Measurements from ENCODE around the gene RYR1. TPM values are rescaled to one million over a fixed set of nuclear protein-coding genes. Genes with fewer than 3 reads are reported as not detected.

The RYR1 gene
- total and polyA plus RNA-seq, 4 donors = 2.8 to 7.6 (median 4.0) TPM

GRCh38 chr19:38412491-38412890, 21.0 kb upstream of the RYR1 start:
- TF ChIP-seq, protein P1, sequence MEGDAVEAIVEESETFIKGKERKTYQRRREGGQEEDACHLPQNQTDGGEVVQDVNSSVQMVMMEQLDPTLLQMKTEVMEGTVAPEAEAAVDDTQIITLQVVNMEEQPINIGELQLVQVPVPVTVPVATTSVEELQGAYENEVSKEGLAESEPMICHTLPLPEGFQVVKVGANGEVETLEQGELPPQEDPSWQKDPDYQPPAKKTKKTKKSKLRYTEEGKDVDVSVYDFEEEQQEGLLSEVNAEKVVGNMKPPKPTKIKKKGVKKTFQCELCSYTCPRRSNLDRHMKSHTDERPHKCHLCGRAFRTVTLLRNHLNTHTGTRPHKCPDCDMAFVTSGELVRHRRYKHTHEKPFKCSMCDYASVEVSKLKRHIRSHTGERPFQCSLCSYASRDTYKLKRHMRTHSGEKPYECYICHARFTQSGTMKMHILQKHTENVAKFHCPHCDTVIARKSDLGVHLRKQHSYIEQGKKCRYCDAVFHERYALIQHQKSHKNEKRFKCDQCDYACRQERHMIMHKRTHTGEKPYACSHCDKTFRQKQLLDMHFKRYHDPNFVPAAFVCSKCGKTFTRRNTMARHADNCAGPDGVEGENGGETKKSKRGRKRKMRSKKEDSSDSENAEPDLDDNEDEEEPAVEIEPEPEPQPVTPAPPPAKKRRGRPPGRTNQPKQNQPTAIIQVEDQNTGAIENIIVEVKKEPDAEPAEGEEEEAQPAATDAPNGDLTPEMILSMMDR (IDR thresholded peaks at IDR 0.05; ENCODE audit: control extremely low read depth, extremely low read depth) = no peak
- Histone ChIP-seq H3K4me1 (ENCODE audit: control insufficient read depth in 5 of 5, insufficient read depth in 5 of 5, low read length in 5 of 5) (peaks cover 0 to 5% (median 0%) of the 10 kb centered on the region in 5 donors), H3K27me3 (ENCODE audit: control insufficient read depth in 3 of 3, insufficient read depth in 3 of 3, low read length in 2 of 3) (no peaks in the 10 kb centered on the region), H3K4me3 (no peak overlapping the region), H3K9ac (ENCODE audit: insufficient read depth in 1 of 2, low read length in 2 of 2) (no peak overlapping the region), H3K27ac (ENCODE audit: low read depth in 1 of 2, low read length in 1 of 2) (no peak overlapping the region), H3K9me3 (ENCODE audit: control insufficient read depth in 4 of 4, insufficient read depth in 3 of 4, low read length in 3 of 4) (no peaks in the 10 kb centered on the region), H3K36me3 (ENCODE audit: control insufficient read depth in 4 of 4, insufficient read depth in 4 of 4, low read length in 4 of 4) (peaks cover 0 to 2% (median 0%) of the 10 kb centered on the region in 4 donors)
- WGBS, 2 donors = 93 to 97% methylated on average over 8 of the region's 8 CpGs
- ATAC-seq (ENCODE audit: insufficient read depth, low FRiP score) (no peak), DNase-seq (no peak)

GRCh38 chr19:38412961-38413360, 20.5 kb upstream of the RYR1 start:
- H3K4me3 ChIP-seq = no peak overlapping the region
- no peak overlapping the region for H3K9ac ChIP-seq (ENCODE audit: insufficient read depth in 1 of 2, low read length in 2 of 2)
- DNase-seq (no peak), ATAC-seq (ENCODE audit: insufficient read depth, low FRiP score) (no peak)
- H3K4me1 ChIP-seq (ENCODE audit: control insufficient read depth in 5 of 5, insufficient read depth in 5 of 5, low read length in 5 of 5) = peaks cover 0 to 9% (median 0%) of the 10 kb centered on the region in 5 donors
- no peaks in the 10 kb centered on the region for H3K9me3 ChIP-seq (ENCODE audit: control insufficient read depth in 4 of 4, insufficient read depth in 3 of 4, low read length in 3 of 4)
- peaks cover 0 to 2% (median 0%) of the 10 kb centered on the region in 4 donors for H3K36me3 ChIP-seq (ENCODE audit: control insufficient read depth in 4 of 4, insufficient read depth in 4 of 4, low read length in 4 of 4)
- no peak overlapping the region for H3K27ac ChIP-seq (ENCODE audit: low read depth in 1 of 2, low read length in 1 of 2)
- TF ChIP-seq, protein P1 (IDR thresholded peaks at IDR 0.05; ENCODE audit: control extremely low read depth, extremely low read depth) = no peak
- no peaks in the 10 kb centered on the region for H3K27me3 ChIP-seq (ENCODE audit: control insufficient read depth in 3 of 3, insufficient read depth in 3 of 3, low read length in 2 of 3)
- WGBS, 2 donors = 81 to 90% methylated on average over 11 of the region's 11 CpGs

GRCh38 chr19:38413416-38413815, 20.1 kb upstream of the RYR1 start:
- ATAC-seq (ENCODE audit: insufficient read depth, low FRiP score) = no peak
- WGBS, 2 donors = 91 to 96% methylated on average over 6 of the region's 6 CpGs
- H3K4me3 ChIP-seq = no peak overlapping the region
- DNase-seq = no peak
- peaks cover 0 to 2% (median 0%) of the 10 kb centered on the region in 4 donors for H3K36me3 ChIP-seq (ENCODE audit: control insufficient read depth in 4 of 4, insufficient read depth in 4 of 4, low read length in 4 of 4)
- TF ChIP-seq, protein P1 (IDR thresholded peaks at IDR 0.05; ENCODE audit: control extremely low read depth, extremely low read depth) = no peak
- H3K9me3 ChIP-seq (ENCODE audit: control insufficient read depth in 4 of 4, insufficient read depth in 3 of 4, low read length in 3 of 4) = no peaks in the 10 kb centered on the region
- peaks cover 0 to 13% (median 0%) of the 10 kb centered on the region in 5 donors for H3K4me1 ChIP-seq (ENCODE audit: control insufficient read depth in 5 of 5, insufficient read depth in 5 of 5, low read length in 5 of 5)
- no peak overlapping the region for H3K9ac ChIP-seq (ENCODE audit: insufficient read depth in 1 of 2, low read length in 2 of 2)
- H3K27me3 ChIP-seq (ENCODE audit: control insufficient read depth in 3 of 3, insufficient read depth in 3 of 3, low read length in 2 of 3) = no peaks in the 10 kb centered on the region
- H3K27ac ChIP-seq (ENCODE audit: low read depth in 1 of 2, low read length in 1 of 2) = no peak overlapping the region

- peak overlapping the region in 1 of 2 donors; percentile 38 for H3K27ac ChIP-seq (ENCODE audit: low read depth in 1 of 2, low read length in 1 of 2)
- H3K9me3 ChIP-seq (ENCODE audit: control insufficient read depth in 4 of 4, insufficient read depth in 3 of 4, low read length in 3 of 4) = peaks cover 0 to 2% (median 0%) of the 10 kb centered on the region in 4 donors
- H3K4me1 ChIP-seq (ENCODE audit: control insufficient read depth in 5 of 5, insufficient read depth in 5 of 5, low read length in 5 of 5) = peaks cover 0 to 14% (median 0%) of the 10 kb centered on the region in 5 donors
- H3K4me3 ChIP-seq = no peak overlapping the region
- TF ChIP-seq, protein P1 (IDR thresholded peaks at IDR 0.05; ENCODE audit: control extremely low read depth, extremely low read depth) = no peak
- DNase-seq (no peak), ATAC-seq (ENCODE audit: insufficient read depth, low FRiP score) (no peak)
- WGBS, 2 donors = 88 to 91% methylated on average over 8 of the region's 8 CpGs
- H3K9ac ChIP-seq (ENCODE audit: insufficient read depth in 1 of 2, low read length in 2 of 2) = no peak overlapping the region
- H3K36me3 ChIP-seq (ENCODE audit: control insufficient read depth in 4 of 4, insufficient read depth in 4 of 4, low read length in 4 of 4) = peaks cover 0 to 2% (median 0%) of the 10 kb centered on the region in 4 donors
- no peaks in the 10 kb centered on the region for H3K27me3 ChIP-seq (ENCODE audit: control insufficient read depth in 3 of 3, insufficient read depth in 3 of 3, low read length in 2 of 3)
Measured at GRCh38 chr19:38417146-38417543, 16.3 kb upstream of the RYR1 start.
